Stimulated activated CD8-positive, alpha-beta memory T cell treated with anti-CD3 and anti-CD28 coated beads, Interleukin-15, amount 100 ng/mL, for 48 hours (primary cell): Measurements from ENCODE around the gene MIA3.
"Not testable (repeated sequence)": the region's sequence is repeated elsewhere in the genome, so short reads cannot be mapped to it uniquely, and the experiment has no call there.

Experiments
- DNase-seq, 2 donors: peaks; one replicate each; pipeline ENCODE4 v3.0.0-alpha.2; 2020; ENCODE audit warnings: low read depth in 2 of 2

MIA3 gene

GRCh38 chr1:222618001-222618879 is at the start of gene MIA3:
MIA3 (plus strand) TSS chr1:222618097; CDS start chr1:222618111, 14 bp downstream.
- peak in 1 of 2 donors; percentile 8 for DNase-seq

DNA sequence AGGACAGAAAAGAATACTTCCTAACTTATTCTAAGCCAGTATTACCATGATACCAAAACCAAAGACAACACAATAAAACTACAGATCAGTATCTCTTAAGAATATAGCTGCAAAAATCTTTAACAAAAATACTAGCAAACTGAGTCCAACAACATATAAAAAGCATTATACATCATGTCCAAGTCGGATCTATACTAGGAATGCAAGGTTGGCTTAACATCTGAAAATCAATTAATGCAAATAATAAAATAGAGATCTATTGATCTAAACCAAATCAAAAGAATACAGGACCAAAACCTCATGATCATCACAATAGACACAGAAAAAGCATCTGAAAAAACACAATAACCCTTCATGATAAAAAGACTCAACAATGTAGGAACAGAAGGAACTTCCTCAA is 47.1 kb upstream of the MIA3 start:
- no peak for DNase-seq

DNA sequence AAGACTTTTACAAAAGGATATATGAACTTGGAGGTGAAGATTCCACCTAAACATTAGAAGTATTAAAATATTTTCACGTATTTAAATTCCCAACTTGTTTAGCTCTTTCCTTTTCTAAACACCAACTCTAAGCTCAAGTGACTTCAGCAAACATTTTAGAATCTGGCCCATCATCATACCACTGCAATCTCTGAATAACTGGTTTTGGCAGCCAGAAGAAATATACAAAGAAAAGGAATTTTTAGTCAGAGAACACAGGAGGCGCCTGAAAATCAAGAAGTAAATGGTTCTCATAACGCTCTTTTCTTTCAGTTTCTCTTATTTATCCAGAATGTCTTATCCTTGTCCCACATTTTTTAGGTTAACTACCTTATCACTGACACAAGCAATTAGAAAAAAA is 38.6 kb upstream of the MIA3 start:
- no peak for DNase-seq

DNA sequence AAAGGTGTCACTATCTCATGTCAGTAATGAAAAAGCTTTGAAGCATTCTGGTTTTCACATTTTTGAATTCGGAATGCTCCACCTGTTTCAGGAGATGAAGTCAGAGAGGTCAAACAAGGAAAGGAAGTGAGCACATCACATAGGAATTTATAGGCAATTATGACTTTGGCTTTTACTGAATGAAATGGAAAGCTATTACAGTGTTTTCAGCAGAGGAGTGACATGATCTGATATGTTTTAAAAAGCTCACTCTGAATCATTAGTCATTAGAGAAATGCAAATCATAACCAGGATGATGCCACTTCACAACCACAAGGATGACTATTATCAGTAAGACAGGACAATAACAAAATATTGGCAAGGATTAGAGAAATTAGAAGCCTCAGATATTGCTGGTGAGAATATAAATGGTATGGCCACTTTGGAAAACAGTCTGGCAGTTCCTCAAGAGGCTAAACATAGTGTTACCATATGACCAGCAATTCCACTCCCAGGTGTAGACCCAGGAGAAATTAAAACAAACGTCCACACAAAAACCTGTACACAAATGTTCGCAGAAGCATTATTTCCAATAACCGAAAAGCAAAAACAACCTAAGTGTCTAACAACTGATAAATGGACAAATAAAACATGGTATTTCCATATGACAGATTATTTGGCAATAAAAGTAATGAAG is 35.7 kb upstream of the MIA3 start:
- no peak for DNase-seq

- no peak for DNase-seq
Measured at GRCh38 chr1:222583079-222583478, 34.8 kb upstream of the MIA3 start.

DNA sequence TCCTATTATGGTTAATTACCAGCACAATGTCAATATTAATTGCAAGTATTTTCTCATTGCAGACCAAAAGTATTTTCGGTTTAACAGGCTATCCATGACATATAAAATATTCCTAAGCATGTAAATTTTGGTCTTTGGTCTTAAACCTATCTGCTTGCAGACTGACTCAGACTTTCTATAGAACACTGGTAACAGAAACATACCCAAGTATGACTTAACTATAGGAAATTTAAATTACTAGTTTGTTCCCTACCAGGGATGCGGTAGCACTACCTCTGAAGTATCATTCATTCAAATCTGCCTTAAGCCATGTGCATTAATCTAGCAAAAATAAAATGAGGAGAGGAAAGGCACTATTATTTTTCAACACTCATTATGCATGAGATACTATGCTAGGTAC is 31.1 kb upstream of the MIA3 start:
- no peak for DNase-seq

GRCh38 chr1:222588135-222588534 is 29.8 kb upstream of the MIA3 start:
- DNase-seq, result no peak

- DNase-seq, result peak; percentile 76 to 77
Measured at GRCh38 chr1:222589462-222590302, 28.2 kb upstream of the MIA3 start, which contains the start of gene TAF1A. TAF1A (minus strand) TSS chr1:222589933.

DNA sequence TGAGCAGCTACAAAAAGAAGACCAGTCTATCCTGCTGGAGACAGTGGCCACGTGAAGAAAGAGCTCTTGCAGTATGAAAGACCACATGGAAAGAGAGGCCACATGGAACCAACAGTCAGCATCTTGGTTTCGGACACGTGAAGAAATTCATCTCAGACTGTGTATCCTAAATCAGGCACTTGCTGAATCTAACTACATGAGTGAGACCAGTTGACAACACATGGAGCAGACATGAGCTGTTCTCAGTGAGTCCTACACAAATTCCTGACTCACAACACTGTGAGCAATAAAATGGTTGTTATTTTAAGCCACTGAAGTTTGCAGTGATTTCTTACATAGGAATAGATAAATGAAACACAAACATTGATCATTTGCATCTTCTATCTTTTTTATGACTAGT is 25.7 kb upstream of the MIA3 start:
- no peak for DNase-seq

DNA sequence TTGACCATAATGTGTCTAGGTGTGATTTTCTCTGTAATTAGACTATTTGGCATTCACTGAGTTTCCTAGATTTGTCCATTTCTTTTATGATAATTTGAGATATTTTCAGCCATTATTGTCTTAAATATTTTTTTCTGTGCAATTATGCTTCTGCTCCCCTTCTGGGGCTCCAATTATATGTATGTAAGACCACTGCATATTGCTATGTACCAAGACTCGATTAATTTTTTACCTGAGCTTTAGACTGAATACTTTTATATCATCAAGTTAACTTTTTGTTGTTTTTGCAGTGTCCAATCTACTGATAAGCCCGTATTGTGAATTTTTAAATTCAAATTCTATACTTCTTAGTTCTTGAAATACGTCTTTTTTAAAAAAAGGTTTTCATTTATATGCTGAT is 23.1 kb upstream of the MIA3 start:
- DNase-seq, result no peak

- DNase-seq, result no peak
Measured at GRCh38 chr1:222596696-222597095, 21.2 kb upstream of the MIA3 start.

- no peak for DNase-seq
Measured at GRCh38 chr1:222600281-222600680, 17.6 kb upstream of the MIA3 start.

GRCh38 chr1:222601257-222601656 is 16.6 kb upstream of the MIA3 start:
- DNase-seq, result no peak

GRCh38 chr1:222606757-222607156 is 11.1 kb upstream of the MIA3 start:
- no peak for DNase-seq

- not testable (repeated sequence) for DNase-seq
Measured at GRCh38 chr1:222609111-222609510, 8.8 kb upstream of the MIA3 start.

DNA sequence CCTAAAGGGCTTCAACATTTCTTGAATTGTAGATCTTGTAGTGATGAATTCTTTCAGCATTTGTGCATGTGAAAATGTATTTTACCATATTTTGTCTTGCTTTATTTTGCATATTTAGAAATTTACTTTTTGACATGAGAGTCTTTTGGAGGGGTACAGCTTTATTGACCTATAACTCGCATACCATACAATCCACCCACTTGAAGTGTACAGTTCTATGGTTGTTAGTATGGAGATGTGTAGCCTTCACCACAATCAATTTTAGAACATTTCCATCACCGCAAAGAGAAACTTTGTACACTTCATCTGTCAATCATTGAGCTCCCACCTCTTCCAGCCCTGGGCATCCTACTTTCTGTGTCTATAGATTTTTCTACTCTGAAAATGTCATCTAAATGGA is 7.2 kb upstream of the MIA3 start:
- no peak for DNase-seq

DNA sequence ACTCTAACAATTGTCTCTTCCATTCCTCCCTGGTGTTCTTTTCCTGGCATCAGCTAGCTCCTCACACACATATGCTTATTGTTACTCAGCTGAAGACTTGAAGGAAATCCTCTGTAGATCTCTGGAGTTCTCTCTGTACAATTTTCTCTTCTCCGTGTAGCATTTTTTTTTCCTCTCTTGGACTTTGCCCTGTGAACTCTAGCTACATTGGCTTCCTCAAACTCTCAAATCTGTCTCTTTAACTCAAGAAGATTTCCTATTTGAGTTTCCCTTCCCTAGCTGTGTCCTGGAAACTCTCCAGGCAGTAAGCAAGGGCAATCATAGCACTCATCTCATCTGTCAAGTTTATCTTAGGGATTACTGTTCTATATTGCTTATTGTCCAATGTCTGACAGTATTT is 4.3 kb upstream of the MIA3 start:
- no peak for DNase-seq

DNA sequence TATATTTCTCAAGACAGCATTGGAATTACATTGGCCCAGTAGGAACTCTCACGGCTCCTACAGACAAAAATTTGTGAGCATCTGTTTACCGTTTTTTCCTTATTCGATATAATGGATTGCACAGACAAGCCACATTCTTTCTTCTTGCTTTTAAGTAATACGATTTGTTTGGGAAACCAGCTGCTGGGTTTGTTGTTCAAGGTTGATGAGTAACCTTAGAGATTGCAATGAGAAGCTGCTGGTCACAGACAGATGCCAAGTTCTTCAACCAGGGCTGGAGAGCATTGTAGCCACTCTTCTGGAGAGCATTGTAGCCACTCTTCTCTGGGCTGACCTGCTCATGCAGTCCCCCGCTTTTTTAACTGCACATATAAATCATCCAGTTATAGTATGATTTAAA is 1.4 kb upstream of the MIA3 start:
- DNase-seq, result no peak

DNA sequence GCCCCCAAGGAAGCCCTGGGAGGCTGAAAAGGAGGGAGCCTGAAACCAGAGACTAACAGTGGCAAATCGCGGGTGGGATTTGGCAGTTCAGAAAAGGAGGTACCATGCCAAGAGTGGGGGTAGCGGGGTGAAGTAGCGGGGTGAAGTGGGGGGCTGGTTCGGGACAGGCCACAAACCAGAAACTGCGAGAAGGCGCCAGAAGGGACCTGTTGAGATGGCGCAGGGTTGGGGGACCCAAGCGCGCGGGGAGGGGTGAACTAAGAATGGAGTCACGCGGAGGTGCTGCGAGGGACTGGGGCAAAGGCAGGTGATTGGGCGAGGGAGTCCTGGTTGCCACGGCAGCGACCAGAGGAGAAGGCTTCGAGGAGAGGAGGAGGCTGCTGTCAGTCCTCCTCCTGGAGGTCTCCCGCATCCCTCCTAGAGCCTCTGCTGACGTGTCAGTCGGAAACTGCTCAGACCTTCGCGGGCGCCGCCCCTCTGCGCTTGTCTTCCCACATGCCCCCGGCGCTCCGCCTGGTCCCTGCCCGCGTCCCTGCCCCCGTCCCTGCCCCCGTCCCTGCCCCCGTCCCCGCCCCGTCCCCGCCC is 438 bp upstream of the MIA3 start:
- DNase-seq, result peak; percentile 89

- DNase-seq, result no peak
Measured at GRCh38 chr1:222618880-222619596, 1.1 kb downstream of the MIA3 start.

DNA sequence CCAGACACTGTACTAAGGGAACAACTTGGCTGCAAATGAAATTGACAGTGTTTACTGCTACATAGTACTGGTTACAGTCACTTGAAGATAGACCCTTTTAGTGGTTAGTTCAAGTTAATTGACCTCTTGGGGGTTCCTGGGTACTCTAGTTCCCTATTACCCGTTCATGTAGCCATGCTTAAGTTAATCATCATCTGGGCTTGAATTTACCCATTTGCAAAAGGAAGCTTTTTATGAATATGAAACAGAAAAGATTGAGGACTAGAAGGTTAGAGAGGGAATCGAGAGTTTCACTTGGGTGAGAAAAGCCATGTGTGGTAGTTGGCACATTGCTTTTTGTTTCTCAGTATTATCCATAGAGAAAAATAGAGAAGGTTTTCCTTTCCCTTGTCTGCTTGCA is 2.7 kb downstream of the MIA3 start:
- no peak for DNase-seq
